ENCODE data around the gene HDAC4. TPM values are rescaled to one million over a fixed set of nuclear protein-coding genes. Genes with fewer than 3 reads are reported as not detected.

The HDAC4 gene
- total and polyA plus RNA-seq, 2 of the 4 experiments (the other 2 are of a cell fraction) = 4.1 to 7.2 TPM

DNA sequence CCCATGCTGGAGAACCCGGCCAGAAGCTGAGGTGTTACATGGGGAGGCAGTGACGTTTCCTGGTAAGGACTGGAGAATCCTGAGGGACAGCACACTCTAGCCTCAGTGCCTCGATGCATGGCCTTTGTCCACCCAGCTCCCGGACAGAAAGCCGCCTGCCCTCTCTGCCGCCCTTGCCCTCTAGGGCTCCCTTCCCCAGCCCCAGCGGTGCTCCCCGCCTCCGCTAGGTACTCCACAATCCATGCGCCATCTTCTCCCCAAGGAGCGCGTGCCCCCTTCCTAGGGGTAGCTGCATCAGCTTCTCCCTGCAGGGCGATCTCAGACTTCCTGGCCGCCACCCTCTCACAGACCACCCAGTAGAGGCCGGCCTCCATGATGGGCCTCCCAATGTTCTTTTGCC, 301.3 kb downstream of the HDAC4 start:
- intact Hi-C loops (cut with micrococcal nuclease) = no loop called here
- no peak overlapping the region for H3K14ac ChIP-seq (replicated peaks; ENCODE audit: low read depth, low read length)
- H3K4me1 ChIP-seq (ENCODE audit: control insufficient read depth, insufficient read depth, low read length) = no peaks in the 10 kb centered on the region
- no peaks in the 10 kb centered on the region for H3K9me3 ChIP-seq (ENCODE audit: control insufficient read depth, insufficient read depth, low read length)
- H3K27me3 ChIP-seq (ENCODE audit: control insufficient read depth, insufficient read depth, low read length) = no peaks in the 10 kb centered on the region
- H2AK5ac ChIP-seq (ENCODE audit: low read depth, low read length) = no peak overlapping the region
- H3K36me3 ChIP-seq (ENCODE audit: control insufficient read depth, insufficient read depth, low read length) = peaks cover 50% of the 10 kb centered on the region
- no peak for TF ChIP-seq RAD21 (IDR thresholded peaks at IDR 0.05; ENCODE audit: low read length)
- TF ChIP-seq MXI1 (IDR thresholded peaks at IDR 0.05; ENCODE audit: borderline replicate concordance, low read depth, low read length) = no peak
- TF ChIP-seq, protein P1, sequence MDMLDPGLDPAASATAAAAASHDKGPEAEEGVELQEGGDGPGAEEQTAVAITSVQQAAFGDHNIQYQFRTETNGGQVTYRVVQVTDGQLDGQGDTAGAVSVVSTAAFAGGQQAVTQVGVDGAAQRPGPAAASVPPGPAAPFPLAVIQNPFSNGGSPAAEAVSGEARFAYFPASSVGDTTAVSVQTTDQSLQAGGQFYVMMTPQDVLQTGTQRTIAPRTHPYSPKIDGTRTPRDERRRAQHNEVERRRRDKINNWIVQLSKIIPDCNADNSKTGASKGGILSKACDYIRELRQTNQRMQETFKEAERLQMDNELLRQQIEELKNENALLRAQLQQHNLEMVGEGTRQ (IDR thresholded peaks at IDR 0.05; ENCODE audit: low read depth, low read length) = no peak
- no peak for TF ChIP-seq SMC3 (IDR thresholded peaks at IDR 0.05; ENCODE audit: low read depth, low read length)
- TF ChIP-seq, protein P2, sequence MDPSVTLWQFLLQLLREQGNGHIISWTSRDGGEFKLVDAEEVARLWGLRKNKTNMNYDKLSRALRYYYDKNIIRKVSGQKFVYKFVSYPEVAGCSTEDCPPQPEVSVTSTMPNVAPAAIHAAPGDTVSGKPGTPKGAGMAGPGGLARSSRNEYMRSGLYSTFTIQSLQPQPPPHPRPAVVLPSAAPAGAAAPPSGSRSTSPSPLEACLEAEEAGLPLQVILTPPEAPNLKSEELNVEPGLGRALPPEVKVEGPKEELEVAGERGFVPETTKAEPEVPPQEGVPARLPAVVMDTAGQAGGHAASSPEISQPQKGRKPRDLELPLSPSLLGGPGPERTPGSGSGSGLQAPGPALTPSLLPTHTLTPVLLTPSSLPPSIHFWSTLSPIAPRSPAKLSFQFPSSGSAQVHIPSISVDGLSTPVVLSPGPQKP (IDR thresholded peaks at IDR 0.05; ENCODE audit: borderline replicate concordance, low read depth, low read length) = no peak
- TF ChIP-seq MAZ (IDR thresholded peaks at IDR 0.05; ENCODE audit: borderline replicate concordance, low read depth, low read length) = no peak
- no peak for TF ChIP-seq BHLHE40 (IDR thresholded peaks at IDR 0.05; ENCODE audit: low read depth, low read length)
- TF ChIP-seq RFX5 (IDR thresholded peaks at IDR 0.05; ENCODE audit: low read depth, low read length) = no peak
- no peak overlapping the region for H3K4ac ChIP-seq (ENCODE audit: low read depth, low read length)
- H2BK20ac ChIP-seq (ENCODE audit: low read depth, low read length) = no peak overlapping the region
- no peak overlapping the region for H4K5ac ChIP-seq (ENCODE audit: low read depth, low read length)
- WGBS, 2 experiments (ENCODE audit: extremely low coverage in 2 of 2, insufficient read length in 1 of 2) = 100% methylated on average over 4 of the region's 15 CpGs; no CpG with 5 or more reads in 1 of the 2 experiments
- no peaks in the 10 kb centered on the region for H3K79me1 ChIP-seq (ENCODE audit: low read depth in 1 of 2, low read length in 2 of 2)
- no peak overlapping the region for H4K91ac ChIP-seq (ENCODE audit: insufficient read depth, low read depth, low read length)
- H2AK9ac ChIP-seq (replicated peaks; ENCODE audit: low read depth, low read length, poor library complexity) = no peak overlapping the region
- H4K20me1 ChIP-seq (ENCODE audit: insufficient read depth, low read length) = no peaks in the 10 kb centered on the region
- no TSS peak for BruUV-seq (replicated peaks)
- no peak overlapping the region for H3K18ac ChIP-seq (ENCODE audit: low read depth, low read length)
- POLR2A ChIA-PET (ENCODE audit: unreplicated experiment) = no interaction called here
- H2AFZ ChIP-seq (replicated peaks; ENCODE audit: low read length, poor library complexity) = peak overlapping the region; percentile 21
- H3K9me1 ChIP-seq (ENCODE audit: insufficient read depth, low read length) = no peaks in the 10 kb centered on the region
- H4K8ac ChIP-seq (ENCODE audit: low read depth in 2 of 2, low read length in 2 of 2) = no peak overlapping the region
- H3K23ac ChIP-seq (ENCODE audit: low read depth, low read length) = no peak overlapping the region
- DNase-seq (no peak), ATAC-seq (ENCODE audit: low read depth) (no peak)
- H2BK5ac ChIP-seq (ENCODE audit: low read depth, low read length, poor library complexity, severe bottlenecking) = no peak overlapping the region
- dilution Hi-C loops (cut with HindIII; ENCODE audit: low sequenced_read_pairs, unreplicated experiment) = no loop called here
- in situ Hi-C loops (cut with MboI; ENCODE audit: low sequenced_read_pairs) = no loop called here
- no peak overlapping the region for H3K9ac ChIP-seq (ENCODE audit: low read depth, low read length)
- H3K56ac ChIP-seq (ENCODE audit: extremely low read depth, insufficient read depth, low read length) = no peak overlapping the region
- H3K27ac ChIP-seq (ENCODE audit: insufficient read depth, low read length) = no peak overlapping the region
- CTCF ChIA-PET = no interaction called here
- no peak overlapping the region for H3K4me2 ChIP-seq (ENCODE audit: low read depth, low read length)
- H2BK15ac ChIP-seq (ENCODE audit: low read depth, low read length) = no peak overlapping the region
- H2BK120ac ChIP-seq (ENCODE audit: low read depth, low read length) = no peak overlapping the region
- H3K4me3 ChIP-seq (ENCODE audit: insufficient read depth, low read depth, low read length) = no peak overlapping the region

All from IMR-90 (cell line).